Mononuclear cell (primary cell): Measurements from ENCODE around the gene PCDHB4. TPM values are rescaled to one million over a fixed set of nuclear protein-coding genes. Genes with fewer than 3 reads are reported as not detected.
"Not testable (repeated sequence)": the region's sequence is repeated elsewhere in the genome, so short reads cannot be mapped to it uniquely, and the experiment has no call there.

Experiments used
- H3K27me3 ChIP-seq: 2 replicates; pipeline ENCODE4 v1.6.0; 2011; ENCODE audit warnings: low read length, control low read depth; ENCODE audit not compliant: insufficient read depth
- H3K4me1 ChIP-seq: 2 replicates; pipeline ENCODE4 v1.5.1; 2011; ENCODE audit warnings: mild to moderate bottlenecking, low read length, control low read depth; ENCODE audit not compliant: insufficient read depth
- H3K4me3 ChIP-seq: 2 replicates; pipeline ENCODE4 v1.5.1; 2011; ENCODE audit warnings: mild to moderate bottlenecking, low read length, moderate library complexity
- H3K9me3 ChIP-seq: 2 replicates; pipeline ENCODE4 v1.5.1; 2011; ENCODE audit warnings: low read depth, mild to moderate bottlenecking, control low read depth, low read length
- total RNA-seq: library from RNA; depleted of rRNA; stranded (reverse); fragments of >200 nt; gene quantifications from one replicate; pipeline ENCODE4 v1.2.3, GENCODE V29; 2012

The PCDHB4 gene
- total RNA-seq, 1 donor = not detected

- H3K4me3 ChIP-seq, H3K4me1 ChIP-seq, H3K9me3 ChIP-seq: not testable (repeated sequence)
- H3K27me3 ChIP-seq = peaks cover 38% of the 10 kb centered on the region
These were observed 52.9 kb downstream of the PCDHB4 start for GRCh38 chr5:141174291-141175104.

Other genes with a start within 250 kb of the PCDHB4 start
- gene PCDHA12, start 246.5 kb upstream of the PCDHB4 start, total RNA-seq = not detected
- gene PCDHA13, start 239.7 kb upstream of the PCDHB4 start, total RNA-seq = not detected
- not detected for gene PCDHAC1, start 195.5 kb upstream of the PCDHB4 start, total RNA-seq
- not detected for gene PCDHAC2, start 155.3 kb upstream of the PCDHB4 start, total RNA-seq
- gene PCDHB1, start 70.4 kb upstream of the PCDHB4 start, total RNA-seq = under 0.01 TPM
- 0.10 TPM for gene PCDHB2, start 27.2 kb upstream of the PCDHB4 start, total RNA-seq
- under 0.01 TPM for gene PCDHB3, start 21.3 kb upstream of the PCDHB4 start, total RNA-seq
- 0.10 TPM for gene PCDHB5, start 13.4 kb downstream of the PCDHB4 start, total RNA-seq
- gene PCDHB6, start 28.2 kb downstream of the PCDHB4 start, total RNA-seq = not detected
- under 0.01 TPM for gene PCDHB7, start 50.8 kb downstream of the PCDHB4 start, total RNA-seq
- gene PCDHB8, start 56.0 kb downstream of the PCDHB4 start, total RNA-seq = not detected
- not detected for gene PCDHB16, start 60.6 kb downstream of the PCDHB4 start, total RNA-seq
- 0.31 TPM for gene PCDHB9, start 65.3 kb downstream of the PCDHB4 start, total RNA-seq
- gene PCDHB10, start 70.5 kb downstream of the PCDHB4 start, total RNA-seq = not detected
- gene PCDHB11, start 77.8 kb downstream of the PCDHB4 start, total RNA-seq = not detected
- not detected for gene PCDHB12, start 86.9 kb downstream of the PCDHB4 start, total RNA-seq
- not detected for gene PCDHB13, start 92.1 kb downstream of the PCDHB4 start, total RNA-seq
- not detected for gene PCDHB14, start 101.5 kb downstream of the PCDHB4 start, total RNA-seq
- gene PCDHB15, start 123.6 kb downstream of the PCDHB4 start, total RNA-seq = not detected
- gene SLC25A2, start 182.2 kb downstream of the PCDHB4 start, total RNA-seq = 0.73 TPM
- 76.5 TPM for gene TAF7, start 199.0 kb downstream of the PCDHB4 start, total RNA-seq
- gene PCDHGA1, start 208.7 kb downstream of the PCDHB4 start, total RNA-seq = not detected
- gene PCDHGA2, start 216.9 kb downstream of the PCDHB4 start, total RNA-seq = not detected
- gene PCDHGA3, start 222.0 kb downstream of the PCDHB4 start, total RNA-seq = 0.10 TPM
- not detected for gene PCDHGB1, start 228.3 kb downstream of the PCDHB4 start, total RNA-seq
- 0.21 TPM for gene PCDHGA4, start 233.2 kb downstream of the PCDHB4 start, total RNA-seq
- gene PCDHGB2, start 238.2 kb downstream of the PCDHB4 start, total RNA-seq = 0.63 TPM
- gene PCDHGA5, start 242.3 kb downstream of the PCDHB4 start, total RNA-seq = 0.21 TPM
- gene PCDHGB3, start 248.4 kb downstream of the PCDHB4 start, total RNA-seq = 0.63 TPM